ENCODE data around the gene OSBPL5. TPM values are rescaled to one million over a fixed set of nuclear protein-coding genes. Genes with fewer than 3 reads are reported as not detected.

OSBPL5 gene
- total RNA-seq, 1 experiment from 2014 or later: 115 TPM

DNA sequence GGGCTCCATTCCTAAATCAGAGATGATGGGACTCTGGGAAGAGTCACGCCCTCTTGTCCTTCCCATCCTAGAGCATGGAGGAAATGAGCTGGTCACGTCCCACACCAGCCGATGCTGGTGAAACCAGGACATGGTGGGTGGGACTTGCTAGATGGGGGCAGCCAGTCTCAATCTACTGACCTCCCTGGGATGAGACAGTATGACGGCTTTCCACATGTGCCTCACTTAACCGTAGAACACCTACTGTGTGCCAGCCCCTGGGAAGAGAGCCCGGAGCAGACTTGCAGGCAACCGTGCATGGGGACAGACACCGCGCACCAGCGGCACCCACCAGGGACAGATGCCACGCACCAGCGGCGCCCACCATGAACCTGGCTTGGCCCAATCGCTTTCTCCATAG, 3.8 kb downstream of the OSBPL5 start:
- TF ChIP-seq, protein P1, sequence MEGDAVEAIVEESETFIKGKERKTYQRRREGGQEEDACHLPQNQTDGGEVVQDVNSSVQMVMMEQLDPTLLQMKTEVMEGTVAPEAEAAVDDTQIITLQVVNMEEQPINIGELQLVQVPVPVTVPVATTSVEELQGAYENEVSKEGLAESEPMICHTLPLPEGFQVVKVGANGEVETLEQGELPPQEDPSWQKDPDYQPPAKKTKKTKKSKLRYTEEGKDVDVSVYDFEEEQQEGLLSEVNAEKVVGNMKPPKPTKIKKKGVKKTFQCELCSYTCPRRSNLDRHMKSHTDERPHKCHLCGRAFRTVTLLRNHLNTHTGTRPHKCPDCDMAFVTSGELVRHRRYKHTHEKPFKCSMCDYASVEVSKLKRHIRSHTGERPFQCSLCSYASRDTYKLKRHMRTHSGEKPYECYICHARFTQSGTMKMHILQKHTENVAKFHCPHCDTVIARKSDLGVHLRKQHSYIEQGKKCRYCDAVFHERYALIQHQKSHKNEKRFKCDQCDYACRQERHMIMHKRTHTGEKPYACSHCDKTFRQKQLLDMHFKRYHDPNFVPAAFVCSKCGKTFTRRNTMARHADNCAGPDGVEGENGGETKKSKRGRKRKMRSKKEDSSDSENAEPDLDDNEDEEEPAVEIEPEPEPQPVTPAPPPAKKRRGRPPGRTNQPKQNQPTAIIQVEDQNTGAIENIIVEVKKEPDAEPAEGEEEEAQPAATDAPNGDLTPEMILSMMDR (IDR thresholded peaks at IDR 0.05; ENCODE audit: unreplicated experiment): no peak
- DNase-seq (ENCODE audit: unreplicated experiment): no peak
- POLR2A ChIA-PET: interaction anchor here (0.6 to 1.2 kb wide), 2 partner anchors 37 to 896 kb away, joined by 3 to 5 read pairs; no protein-coding TSS in a partner anchor
- CTCF ChIA-PET: interaction anchor here (0.6 kb wide), 1 partner anchor 11 kb away, joined by 3 read pairs; no protein-coding TSS in a partner anchor
- Mint-ChIP-seq H3K4me1 (ENCODE audit: insufficient read depth, unreplicated experiment) (peaks cover 19% of the 10 kb centered on the region), H3K27me3 (ENCODE audit: insufficient read depth, unreplicated experiment) (no peaks in the 10 kb centered on the region), H3K4me3 (ENCODE audit: unreplicated experiment) (peak overlapping the region; percentile 66), H3K27ac (ENCODE audit: low read depth, unreplicated experiment) (no peak overlapping the region), H3K9me3 (ENCODE audit: unreplicated experiment) (no peaks in the 10 kb centered on the region), H3K36me3 (ENCODE audit: insufficient read depth, unreplicated experiment) (peaks cover 13% of the 10 kb centered on the region)
- intact Hi-C loops (cut with micrococcal nuclease): no loop called here
- BruUV-seq (replicated peaks): no TSS peak

DNA sequence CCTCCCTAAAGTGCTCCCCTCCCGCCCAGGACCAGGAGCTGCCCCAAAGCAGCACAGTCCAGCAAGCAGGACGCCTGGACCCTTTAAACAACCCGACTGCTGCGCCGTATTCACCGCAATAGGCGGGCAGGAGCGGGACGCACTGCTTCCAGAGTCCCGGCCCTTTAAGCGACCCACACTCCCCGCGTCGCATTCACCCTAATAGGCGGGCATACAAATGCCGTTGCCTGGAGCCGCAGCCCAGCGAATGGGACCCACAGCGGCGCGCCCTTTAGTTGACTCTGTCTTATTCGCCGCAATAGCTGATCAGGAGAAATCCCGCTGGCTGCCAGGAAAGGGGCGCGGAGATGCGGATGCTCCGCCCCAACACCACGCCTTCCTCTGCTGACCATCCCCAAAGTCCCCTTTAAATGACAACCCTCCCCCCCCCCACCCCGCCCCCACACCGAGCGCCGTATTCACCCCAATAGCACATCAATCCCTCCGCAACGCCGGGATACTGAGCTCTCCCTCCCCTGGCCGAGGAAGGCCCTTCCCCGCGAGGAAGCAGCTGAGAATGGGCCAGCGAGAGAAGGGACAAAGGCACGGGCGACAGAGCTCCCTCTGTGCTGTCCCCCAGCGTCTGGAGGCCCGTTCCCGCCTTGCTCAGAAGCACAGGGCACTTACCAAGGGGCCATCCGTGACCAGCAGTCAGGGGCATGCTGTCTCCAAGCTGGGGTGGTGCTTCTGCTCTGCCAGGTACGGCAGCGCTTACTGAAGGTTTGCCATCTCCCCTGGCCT, 4.7 kb downstream of the OSBPL5 start:
- POLR2A ChIA-PET: interaction anchor here (0.6 to 1.2 kb wide), 3 partner anchors 36 to 895 kb away, joined by 3 to 5 read pairs (median 4); partner anchors contain the start of gene TSSC4
- no TSS peak for BruUV-seq (replicated peaks)
- no peak overlapping the region for H3K27ac Mint-ChIP-seq (ENCODE audit: low read depth, unreplicated experiment)
- DNase-seq (ENCODE audit: unreplicated experiment): peak; percentile 66
- H3K4me3 Mint-ChIP-seq (ENCODE audit: unreplicated experiment): peak overlapping the region; percentile 66
- TF ChIP-seq, protein P1 (IDR thresholded peaks at IDR 0.05; ENCODE audit: unreplicated experiment): no peak
- CTCF ChIA-PET: interaction anchor here (0.7 kb wide), 1 partner anchor 37 kb away, joined by 3 read pairs; no protein-coding TSS in a partner anchor
- intact Hi-C loops (cut with micrococcal nuclease): no loop called here
- H3K36me3 Mint-ChIP-seq (ENCODE audit: insufficient read depth, unreplicated experiment): peaks cover 13% of the 10 kb centered on the region
- peaks cover 15% of the 10 kb centered on the region for H3K4me1 Mint-ChIP-seq (ENCODE audit: insufficient read depth, unreplicated experiment)
- H3K9me3 Mint-ChIP-seq (ENCODE audit: unreplicated experiment): no peaks in the 10 kb centered on the region
- H3K27me3 Mint-ChIP-seq (ENCODE audit: insufficient read depth, unreplicated experiment): no peaks in the 10 kb centered on the region

DNA sequence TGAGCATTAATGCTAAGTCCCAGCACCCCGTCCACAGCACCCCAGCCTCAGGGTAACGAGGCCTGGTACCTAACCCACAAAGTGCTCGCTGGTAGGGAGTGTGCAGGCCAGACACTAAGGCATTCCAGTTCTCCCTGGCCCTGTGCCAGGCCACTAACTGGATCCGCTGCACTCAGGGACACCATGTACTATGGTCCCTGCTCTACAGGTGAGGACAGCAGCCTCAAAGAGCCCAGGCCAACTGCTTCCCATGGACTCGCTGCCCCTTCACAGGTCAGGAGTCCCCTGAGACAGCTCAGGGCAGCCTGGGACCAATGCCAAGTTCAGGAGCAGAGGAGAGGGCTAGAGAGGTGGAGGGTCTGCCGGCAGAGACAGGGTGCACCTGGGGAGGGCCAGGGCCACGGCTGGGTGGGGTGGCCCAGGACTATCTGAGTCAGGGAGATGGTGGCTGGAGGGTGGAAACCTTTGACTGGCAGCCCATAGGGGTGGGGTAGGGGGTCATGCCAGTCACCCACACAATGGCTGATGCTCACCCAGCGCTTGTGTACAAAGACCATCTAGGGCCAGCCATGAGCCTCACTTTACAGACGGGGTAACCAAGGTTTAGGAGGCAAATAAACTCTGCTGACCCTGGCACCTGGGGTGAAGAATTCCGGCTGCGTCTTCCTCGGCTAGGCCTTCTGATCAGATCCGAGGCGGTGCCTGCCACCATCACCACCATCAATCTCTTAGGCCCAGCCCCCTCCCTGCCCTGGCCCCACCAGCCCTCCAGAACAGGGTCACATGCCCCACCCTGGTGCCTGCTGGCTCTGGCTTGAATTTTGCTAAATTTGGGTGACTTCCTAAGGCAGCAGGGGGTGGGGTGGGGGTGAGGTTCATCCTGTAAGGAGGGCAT, 5.6 kb downstream of the OSBPL5 start:
- Mint-ChIP-seq H3K4me3 (ENCODE audit: unreplicated experiment) (peak overlapping the region; percentile 66), H3K27me3 (ENCODE audit: insufficient read depth, unreplicated experiment) (no peaks in the 10 kb centered on the region), H3K9me3 (ENCODE audit: unreplicated experiment) (no peaks in the 10 kb centered on the region), H3K4me1 (ENCODE audit: insufficient read depth, unreplicated experiment) (peaks cover 15% of the 10 kb centered on the region), H3K27ac (ENCODE audit: low read depth, unreplicated experiment) (no peak overlapping the region), H3K36me3 (ENCODE audit: insufficient read depth, unreplicated experiment) (peaks cover 13% of the 10 kb centered on the region)
- DNase-seq (ENCODE audit: unreplicated experiment): no peak
- no TSS peak for BruUV-seq (replicated peaks)
- TF ChIP-seq, protein P1 (IDR thresholded peaks at IDR 0.05; ENCODE audit: unreplicated experiment): no peak
- intact Hi-C loops (cut with micrococcal nuclease): no loop called here
- ChIA-PET POLR2A (interaction anchor here (0.6 to 1.0 kb wide), 2 partner anchors 220 to 759 kb away, joined by 4 to 5 read pairs; partner anchors contain the start of genes TSSC4 and ZNF195), CTCF (interaction anchor here (0.6 kb wide), 1 partner anchor 846 kb away, joined by 3 read pairs; no protein-coding TSS in a partner anchor)

Measured in MCF 10A (cell line).